GM23338 (cell line): Measurements from ENCODE around the gene LMX1B. TPM values are rescaled to one million over a fixed set of nuclear protein-coding genes. Genes with fewer than 3 reads are reported as not detected.

Source experiments
- ATAC-seq: fragments of 200-7000 bp; cut with Tn5 transposase; 3 replicates; pipeline ENCODE4 v1.9.1; 2020
- DNase-seq: peaks from one replicate; pipeline ENCODE4 v3.0.0-alpha.2; 2015; ENCODE audit warnings: low spot score
- H2AFZ ChIP-seq: fragments of 200-600 bp; sonication (generic); 2 replicates; pipeline ENCODE4 v1.8.0; 2016; ENCODE audit warnings: antibody characterized with exemption, mild to moderate bottlenecking, moderate library complexity
- H3F3A ChIP-seq: fragments of 200-600 bp; sonication (generic); replicated peaks from 2 replicates; pipeline ENCODE4 v1.8.0; 2017; ENCODE audit warnings: antibody characterized with exemption, mixed run types, low read depth
- H3K27ac ChIP-seq: fragments of 200-600 bp; sonication (generic); 2 replicates; pipeline ENCODE4 v1.6.1; 2016; ENCODE audit warnings: low read depth
- H3K27me3 ChIP-seq: fragments of 200-600 bp; sonication (generic); 2 replicates; pipeline ENCODE4 v1.8.0; 2016; ENCODE audit warnings: mild to moderate bottlenecking, mixed run types, moderate library complexity; ENCODE audit not compliant: insufficient read depth
- H3K36me3 ChIP-seq: fragments of 200-600 bp; sonication (generic); 2 replicates; pipeline ENCODE4 v1.8.0; 2016; ENCODE audit warnings: mild to moderate bottlenecking; ENCODE audit not compliant: insufficient read depth
- H3K4me1 ChIP-seq: fragments of 200-600 bp; sonication (generic); 2 replicates; pipeline ENCODE4 v1.8.0; 2016; ENCODE audit warnings: mild to moderate bottlenecking, moderate library complexity; ENCODE audit not compliant: insufficient read depth
- H3K4me2 ChIP-seq: fragments of 200-600 bp; sonication (generic); 2 replicates; pipeline ENCODE4 v1.7.1; 2017; ENCODE audit warnings: mixed run types
- H3K4me3 ChIP-seq: fragments of 200-600 bp; sonication (generic); 2 replicates; pipeline ENCODE4 v1.6.1; 2016; ENCODE audit warnings: mixed run types
- H3K79me2 ChIP-seq: fragments of 200-600 bp; sonication (generic); replicated peaks from 2 replicates; pipeline ENCODE4 v1.8.0; 2017; ENCODE audit warnings: mild to moderate bottlenecking; ENCODE audit not compliant: insufficient read depth
- H3K9me2 ChIP-seq: fragments of 200-600 bp; sonication (generic); 2 replicates; pipeline ENCODE4 v1.8.0; 2017; ENCODE audit not compliant: insufficient read depth
- H4K20me1 ChIP-seq: fragments of 200-600 bp; sonication (generic); replicated peaks from 2 replicates; pipeline ENCODE4 v1.8.0; 2017; ENCODE audit warnings: mild to moderate bottlenecking; ENCODE audit not compliant: insufficient read depth
- H3K27ac Mint-ChIP-seq: 2 replicates; pipeline ENCODE4 v1.8.0; 2020; ENCODE audit warnings: inconsistent platforms, mild to moderate bottlenecking, moderate library complexity, mixed read lengths
- H3K27me3 Mint-ChIP-seq: 3 replicates; pipeline ENCODE4 v1.8.0; 2022; ENCODE audit warnings: low read depth, mild to moderate bottlenecking, moderate library complexity, mixed read lengths, inconsistent platforms; ENCODE audit not compliant: insufficient read depth, poor library complexity
- H3K36me3 Mint-ChIP-seq: 3 replicates; pipeline ENCODE4 v1.8.0; 2021; ENCODE audit warnings: low read depth, mild to moderate bottlenecking, inconsistent platforms, moderate library complexity, mixed read lengths
- H3K4me1 Mint-ChIP-seq: 3 replicates; pipeline ENCODE4 v1.8.0; 2020; ENCODE audit warnings: mild to moderate bottlenecking, inconsistent platforms, mixed read lengths
- H3K4me3 Mint-ChIP-seq: 3 replicates; pipeline ENCODE4 v1.8.0; 2021; ENCODE audit warnings: moderate library complexity, mild to moderate bottlenecking, inconsistent platforms, mixed read lengths
- H3K9me3 Mint-ChIP-seq: 3 replicates; pipeline ENCODE4 v1.8.0; 2020; ENCODE audit warnings: moderate library complexity, mild to moderate bottlenecking, inconsistent platforms, mixed read lengths
- CREB1 ChIP-seq: fragments of 250-450 bp; sonication (Bioruptor Pico); IDR thresholded peaks from 2 replicates; pipeline ENCODE4 v1.5.0; 2020; ENCODE audit warnings: low read depth, mild to moderate bottlenecking, moderate library complexity
- CTCF ChIP-seq, 2 experiments: fragments of 200-600 bp in 1 of 2; sonication (generic) in 1 of 2; conservative IDR thresholded peaks; 2 replicates each; pipeline versions ENCODE4 v1.5.1 to v1.6.1; 2016 to 2017; ENCODE audit warnings: antibody characterized with exemption in 2 of 2, low read depth in 2 of 2, mild to moderate bottlenecking in 2 of 2, moderate library complexity in 1 of 2
- ETS1 ChIP-seq: IDR thresholded peaks from 2 replicates; pipeline ENCODE4 v1.6.1; 2016; ENCODE audit warnings: antibody characterized with exemption
- EZH2 ChIP-seq: fragments of 200-600 bp; sonication (generic); IDR thresholded peaks from one replicate; pipeline ENCODE4 v1.8.0; 2017; ENCODE audit warnings: antibody characterized with exemption, mild to moderate bottlenecking, low read depth; ENCODE audit not compliant: unreplicated experiment
- EZH2phosphoT487 ChIP-seq: fragments of 200-600 bp; sonication (generic); IDR thresholded peaks from one replicate; pipeline ENCODE4 v1.8.1; 2018; ENCODE audit warnings: antibody characterized with exemption; ENCODE audit not compliant: unreplicated experiment
- JUNB ChIP-seq: IDR thresholded peaks from one replicate; pipeline ENCODE4 v1.6.1; 2016; ENCODE audit warnings: antibody characterized with exemption; ENCODE audit not compliant: unreplicated experiment
- NANOG ChIP-seq: IDR thresholded peaks from 2 replicates; pipeline ENCODE4 v1.6.1; 2016; ENCODE audit warnings: antibody characterized with exemption, borderline replicate concordance
- POLR2AphosphoS5 ChIP-seq: IDR thresholded peaks from 2 replicates; pipeline ENCODE4 v1.6.1; 2016; ENCODE audit warnings: antibody characterized with exemption, low read depth
- REST ChIP-seq: IDR thresholded peaks from one replicate; pipeline ENCODE4 v1.6.1; 2018; ENCODE audit warnings: antibody characterized with exemption; ENCODE audit not compliant: unreplicated experiment
- STAT1 ChIP-seq: IDR thresholded peaks from one replicate; pipeline ENCODE4 v1.6.1; 2016; ENCODE audit warnings: antibody characterized with exemption; ENCODE audit not compliant: unreplicated experiment
- ZNF114 ChIP-seq: fragments of 250-450 bp; sonication (Bioruptor Pico); IDR thresholded peaks from 2 replicates; pipeline ENCODE4 v1.5.0; 2020; ENCODE audit warnings: mild to moderate bottlenecking, moderate library complexity
- ZNF331 ChIP-seq: fragments of 250-450 bp; sonication (Bioruptor Pico); IDR thresholded peaks from 2 replicates; pipeline ENCODE4 v1.5.0; 2020; ENCODE audit warnings: low read depth, mild to moderate bottlenecking, moderate library complexity
- ZNF462 ChIP-seq: fragments of 250-450 bp; sonication (Bioruptor Pico); IDR thresholded peaks from 2 replicates; pipeline ENCODE4 v1.5.0; 2020; ENCODE audit warnings: mild to moderate bottlenecking, moderate library complexity
- polyA plus RNA-seq: library from polyadenylated mRNA; unstranded; fragments of >200 nt; fragmentation: Nextera tagmentation; extraction: Ambion mirVana; gene quantifications from 2 replicates; pipeline ENCODE4 v1.2.1, GENCODE V29; 2016
- total RNA-seq: library from RNA; depleted of rRNA; stranded (reverse); fragments of >200 nt; shearing (Covaris generic); gene quantifications from 2 replicates; pipeline ENCODE4 v1.2.3, GENCODE V29; 2014

The LMX1B gene
- total and polyA plus RNA-seq, 2 experiments from 2014 or later: 0.08 to 0.21 TPM

GRCh38 chr9:126609191-126609590, 4.5 kb upstream of the LMX1B start:
- no peaks in the 10 kb centered on the region for H3K36me3 Mint-ChIP-seq
- H3K4me3 ChIP-seq: no peak overlapping the region
- H3K4me3 Mint-ChIP-seq: no peak overlapping the region
- H2AFZ ChIP-seq: no peak overlapping the region
- peaks cover 74% of the 10 kb centered on the region for H3K27me3 ChIP-seq
- H3K4me1 ChIP-seq: peaks cover 13% of the 10 kb centered on the region; the same call in 1 of the 2 replicates
- no peaks in the 10 kb centered on the region for H3K9me2 ChIP-seq
- H4K20me1 ChIP-seq: peaks cover 4% of the 10 kb centered on the region; the same call in 1 of the 2 replicates
- 0 out of 2 replicates have a peak, but pooled peaks cover 7% of the 10 kb centered on the region for H3F3A ChIP-seq
- H3K27ac ChIP-seq: no peak overlapping the region
- TF ChIP-seq EZH2phosphoT487: no peak
- no peak for TF ChIP-seq NANOG
- no peak for TF ChIP-seq POLR2AphosphoS5
- TF ChIP-seq ETS1: no peak
- no peak for TF ChIP-seq REST
- TF ChIP-seq JUNB: no peak
- no peak for TF ChIP-seq STAT1
- no peak for TF ChIP-seq ZNF462 (CRISPR knock-in tag)
- no peak for TF ChIP-seq CREB1 (CRISPR knock-in tag)
- no peak for TF ChIP-seq EZH2
- TF ChIP-seq ZNF331: no peak
- TF ChIP-seq ZNF114: no peak
- TF ChIP-seq CTCF (conservative IDR thresholded peaks at IDR 0.05; ENCODE audit: low read depth in 2 of 2): no peak
- ATAC-seq (no peak), DNase-seq (no peak)
- no peak overlapping the region for H3K27ac Mint-ChIP-seq
- H3K4me2 ChIP-seq: no peak overlapping the region
- H3K4me1 Mint-ChIP-seq: peaks cover 20% of the 10 kb centered on the region
- no peaks in the 10 kb centered on the region for H3K36me3 ChIP-seq
- H3K27me3 Mint-ChIP-seq: peaks cover 71% of the 10 kb centered on the region
- no peaks in the 10 kb centered on the region for H3K79me2 ChIP-seq
- H3K9me3 Mint-ChIP-seq: peaks cover 3% of the 10 kb centered on the region; the same call in 1 of the 3 replicates
